H1 (cell line): ENCODE data around the gene KIF25. TPM values are rescaled to one million over a fixed set of nuclear protein-coding genes. Genes with fewer than 3 reads are reported as not detected.
A peak's percentile ranks its signal among the peaks of the same experiment; 100 is the strongest.

Experiments
- CTCF ChIA-PET: fragments of 300-600 bp; sonication (Branson Sonifier 250); formaldehyde crosslinking; loops from one replicate; lab custom pipeline; 2021; ENCODE audit not compliant: partially characterized antibody; lab: Charles Lee
- POLR2A ChIA-PET: fragments of 300-600 bp; sonication (Branson Sonifier 250); formaldehyde crosslinking; loops from one replicate; lab custom pipeline; 2021; ENCODE audit warnings: inconsistent platforms; ENCODE audit not compliant: partially characterized antibody; lab: Charles Lee
- DNase-seq, 2 experiments: peaks; one replicate each; pipeline versions ENCODE4 v3.0.0 to v3.0.0-alpha.2; 2010 to 2022; ENCODE audit warnings: low spot score in 2 of 2, low read depth in 1 of 2, mixed read lengths in 1 of 2
- FAIRE-seq: peaks from 2 replicates; lab custom pipeline; 2011; peaks lifted over from hg19 to GRCh38; lab: Jason Lieb, UNC
- H2AFZ ChIP-seq: 2 replicates; pipeline ENCODE4 v1.8.1; 2012; ENCODE audit warnings: low read length, inconsistent platforms
- H2AK5ac ChIP-seq: 2 replicates; pipeline ENCODE4 v1.6.1; 2013; ENCODE audit warnings: low read depth, low read length
- H2BK120ac ChIP-seq: replicated peaks from 2 replicates; pipeline ENCODE3; 2013; ENCODE audit warnings: low read depth, low read length, inconsistent platforms
- H2BK12ac ChIP-seq: 2 replicates; pipeline ENCODE4 v1.6.1; 2013; ENCODE audit warnings: low read depth, low read length
- H2BK15ac ChIP-seq: 2 replicates; pipeline ENCODE4 v1.6.1; 2013; ENCODE audit warnings: low read length
- H2BK20ac ChIP-seq: 2 replicates; pipeline ENCODE4 v1.6.1; 2013; ENCODE audit warnings: low read length
- H2BK5ac ChIP-seq: 2 replicates; pipeline ENCODE4 v1.6.1; 2013; ENCODE audit warnings: low read depth, low read length
- H3K14ac ChIP-seq: 2 replicates; pipeline ENCODE4 v1.6.1; 2013; ENCODE audit warnings: inconsistent platforms; ENCODE audit not compliant: insufficient read length
- H3K18ac ChIP-seq: 2 replicates; pipeline ENCODE4 v1.6.1; 2013; ENCODE audit warnings: low read length; ENCODE audit errors: extremely low read depth
- H3K23ac ChIP-seq: 2 replicates; pipeline ENCODE4 v1.6.1; 2013; ENCODE audit warnings: inconsistent platforms; ENCODE audit not compliant: insufficient read length
- H3K23me2 ChIP-seq: 2 replicates; pipeline ENCODE4 v1.6.1; 2013; ENCODE audit warnings: low read depth, low read length
- H3K27ac ChIP-seq: 2 replicates; pipeline ENCODE4 v1.6.1; 2011; ENCODE audit warnings: low read depth, low read length, inconsistent platforms
- H3K27me3 ChIP-seq, 4 experiments: replicated peaks in 1 of 4; 1 replicate in 1 of 4; 2 replicates in 3 of 4; pipeline versions ENCODE4 v1.6.1 to v1.8.1; 2011 to 2013; ENCODE audit warnings: low read length in 3 of 4, mild to moderate bottlenecking in 3 of 4, inconsistent platforms in 2 of 4, mixed read lengths in 2 of 4, moderate library complexity in 1 of 4; ENCODE audit not compliant: control insufficient read depth in 3 of 4, insufficient read depth in 3 of 4; ENCODE audit errors: extremely low read depth in 1 of 4
- H3K36me3 ChIP-seq, 4 experiments: 2 replicates each; pipeline versions ENCODE4 v1.6.1 to v1.8.1; 2011 to 2013; ENCODE audit warnings: mild to moderate bottlenecking in 4 of 4, low read length in 3 of 4, moderate library complexity in 2 of 4, control low read depth in 1 of 4, inconsistent platforms in 1 of 4; ENCODE audit not compliant: insufficient read depth in 4 of 4, control insufficient read depth in 2 of 4
- H3K4ac ChIP-seq: replicated peaks from 2 replicates; pipeline ENCODE3; 2013; ENCODE audit warnings: low read length, low read depth, mixed read lengths, inconsistent platforms; ENCODE audit not compliant: insufficient read length
- H3K4me1 ChIP-seq, 4 experiments: replicated peaks in 1 of 4; 1 replicate in 1 of 4; 2 replicates in 3 of 4; pipeline versions ENCODE4 v1.6.1 to v1.8.1; 2011 to 2013; ENCODE audit warnings: low read length in 3 of 4, inconsistent platforms in 2 of 4, mixed read lengths in 1 of 4; ENCODE audit not compliant: insufficient read depth in 4 of 4, control insufficient read depth in 3 of 4
- H3K4me2 ChIP-seq, 2 experiments: 2 replicates each; pipeline versions ENCODE4 v1.6.1 to v1.8.1; 2011 to 2013; ENCODE audit warnings: low read depth in 2 of 2, low read length in 2 of 2, control low read depth in 1 of 2, inconsistent platforms in 1 of 2, mild to moderate bottlenecking in 1 of 2; ENCODE audit not compliant: insufficient read depth in 1 of 2
- H3K4me3 ChIP-seq, 4 experiments: fragments of 200-600, 300-600 bp in 1 of 4; sonication (generic), shearing (Covaris generic), sonication (Bioruptor Twin) in 1 of 4; 2 replicates each; pipeline versions ENCODE4 v1.5.1 to v1.8.1; 2011 to 2016; ENCODE audit warnings: low read length in 4 of 4, low read depth in 3 of 4, control low read depth in 2 of 4, inconsistent platforms in 2 of 4, mild to moderate bottlenecking in 2 of 4, mixed read lengths in 1 of 4, moderate library complexity in 1 of 4; ENCODE audit not compliant: insufficient read depth in 2 of 4; ENCODE audit errors: extremely low read depth in 1 of 4
- H3K56ac ChIP-seq: replicated peaks from 2 replicates; pipeline ENCODE3; 2013; ENCODE audit warnings: low read depth, mild to moderate bottlenecking, mixed read lengths, low read length, inconsistent platforms; ENCODE audit not compliant: insufficient read length
- H3K79me1 ChIP-seq: 2 replicates; pipeline ENCODE4 v1.6.1; 2013; ENCODE audit warnings: low read depth, low read length, control low read depth
- H3K79me2 ChIP-seq, 2 experiments: 2 replicates each; pipeline versions ENCODE4 v1.6.1 to v1.8.1; 2012 to 2013; ENCODE audit warnings: low read length in 2 of 2, mild to moderate bottlenecking in 2 of 2, inconsistent platforms in 1 of 2; ENCODE audit not compliant: insufficient read depth in 2 of 2, control insufficient read depth in 1 of 2
- H3K9ac ChIP-seq, 4 experiments: replicated peaks in 1 of 4; 1 replicate in 1 of 4; 2 replicates in 3 of 4; pipeline versions ENCODE4 v1.6.1 to v1.8.1; 2011 to 2013; ENCODE audit warnings: low read depth in 3 of 4, low read length in 3 of 4, control low read depth in 2 of 4, mild to moderate bottlenecking in 2 of 4, moderate library complexity in 2 of 4, inconsistent platforms in 1 of 4; ENCODE audit errors: extremely low read depth in 1 of 4
- H3K9me3 ChIP-seq, 2 experiments: 2 replicates each; pipeline versions ENCODE4 v1.6.1 to v1.8.1; 2012 to 2013; ENCODE audit warnings: mild to moderate bottlenecking in 2 of 2, moderate library complexity in 2 of 2, control low read depth in 1 of 2, inconsistent platforms in 1 of 2, low read depth in 1 of 2, low read length in 1 of 2, mixed read lengths in 1 of 2; ENCODE audit not compliant: insufficient read depth in 2 of 2
- H4K20me1 ChIP-seq, 2 experiments: replicated peaks in 1 of 2; 2 replicates each; pipeline versions ENCODE3 to v1.8.1; 2011 to 2013; ENCODE audit warnings: inconsistent platforms in 2 of 2, low read length in 2 of 2, mild to moderate bottlenecking in 1 of 2; ENCODE audit not compliant: insufficient read depth in 2 of 2, control insufficient read depth in 1 of 2
- H4K5ac ChIP-seq: 2 replicates; pipeline ENCODE4 v1.6.1; 2013; ENCODE audit warnings: low read length, low read depth, mixed read lengths, inconsistent platforms; ENCODE audit not compliant: insufficient read length
- H4K8ac ChIP-seq: 2 replicates; pipeline ENCODE4 v1.8.0; 2013; ENCODE audit warnings: mild to moderate bottlenecking, moderate library complexity, low read length, inconsistent platforms; ENCODE audit not compliant: insufficient read depth; ENCODE audit errors: extremely low read depth
- H4K91ac ChIP-seq: replicated peaks from 2 replicates; pipeline ENCODE3; 2013; ENCODE audit warnings: low read length, mixed read lengths, inconsistent platforms; ENCODE audit not compliant: insufficient read length
- GABPA ChIP-seq: IDR thresholded peaks from 2 replicates; pipeline ENCODE4 v1.6.1; 2011; ENCODE audit warnings: mild to moderate bottlenecking, low read length, moderate library complexity, borderline replicate concordance; ENCODE audit not compliant: insufficient read depth
- JUN ChIP-seq: IDR thresholded peaks from 2 replicates; pipeline ENCODE4 v1.6.1; 2011; ENCODE audit warnings: low read depth, mild to moderate bottlenecking, improper control_type of control experiment, low read length
- NANOG ChIP-seq: IDR thresholded peaks from 2 replicates; pipeline ENCODE4 v1.6.1; 2011; ENCODE audit warnings: low read length, low read depth, mild to moderate bottlenecking, inconsistent platforms; ENCODE audit not compliant: insufficient read depth, poor library complexity, severe bottlenecking
- RXRA ChIP-seq: IDR thresholded peaks from 2 replicates; pipeline ENCODE4 v1.6.1; 2011; ENCODE audit warnings: low read depth, mild to moderate bottlenecking, low read length, moderate library complexity; ENCODE audit not compliant: insufficient read depth
- SAP30 ChIP-seq: fragments of 300-600 bp; sonication (generic); IDR thresholded peaks from 2 replicates; pipeline ENCODE4 v1.7.1; 2012; ENCODE audit warnings: low read length, moderate library complexity, mild to moderate bottlenecking, inconsistent platforms; ENCODE audit not compliant: insufficient read depth, insufficient replicate concordance
- SIN3A ChIP-seq, 2 experiments: IDR thresholded peaks in 1 of 2; conservative IDR thresholded peaks in 1 of 2; 2 replicates each; pipeline ENCODE4 v1.6.1; 2011 to 2012; ENCODE audit warnings: low read length in 2 of 2, improper control_type of control experiment in 1 of 2, low read depth in 1 of 2, mild to moderate bottlenecking in 1 of 2
- SIX5 ChIP-seq: IDR thresholded peaks from 2 replicates; pipeline ENCODE4 v1.6.1; 2011; ENCODE audit warnings: mild to moderate bottlenecking, low read depth, low read length
- SP1 ChIP-seq: IDR thresholded peaks from 2 replicates; pipeline ENCODE4 v1.6.1; 2011; ENCODE audit warnings: low read depth, low read length
- TCF12 ChIP-seq: IDR thresholded peaks from 2 replicates; pipeline ENCODE4 v1.6.1; 2011; ENCODE audit warnings: low read depth, mild to moderate bottlenecking, low read length
- WGBS, 2 experiments: shearing (Covaris generic) in 1 of 2; methylation state at CpG; one replicate each; pipeline versions ENCODE4 v1.1.6 to v1.1.7; 2013 to 2015; ENCODE audit warnings: low lambda C conversion rate in 2 of 2, mixed read lengths in 2 of 2, inconsistent platforms in 1 of 2, low coverage in 1 of 2, missing lambda C conversion rate in 1 of 2; ENCODE audit not compliant: insufficient replicate concordance in 2 of 2, insufficient coverage in 1 of 2, insufficient read length in 1 of 2; ENCODE audit errors: extremely low coverage in 1 of 2, missing lambda C conversion rate in 1 of 2; 5-methylcytosine and 5-hydroxymethylcytosine counted together
- polyA plus RNA-seq, 7 experiments: library from polyadenylated mRNA; depleted of rRNA in 3 of 7; stranded (reverse) in 5 of 7; unstranded in 2 of 7; fragments of >200 nt in 5 of 7; fragments of 200-250 nt in 2 of 7; gene quantifications; 1 replicate in 5 of 7; 2 replicates in 1 of 7; 4 replicates in 1 of 7; pipeline versions ENCODE4 v1.2.1 to v1.2.3, GENCODE V29; 2011 to 2013; ENCODE audit warnings: missing spikeins in 2 of 7, mixed read lengths in 2 of 7
- total RNA-seq: library from RNA; stranded (reverse); fragmentation: NEBNext Ultra II Directional; extraction: Animal tissue kit (Norgen Biotek cat#: 25700); gene quantifications from 2 replicates; pipeline ENCODE4 v1.2.1, GENCODE V29; 2021
- TF ChIP-seq, protein P1 (sequence below): IDR thresholded peaks from 2 replicates; pipeline ENCODE4 v1.6.1; 2011; ENCODE audit warnings: low read depth, mild to moderate bottlenecking, low read length; ENCODE audit not compliant: insufficient read depth
- TF ChIP-seq, protein P2 (sequence below): IDR thresholded peaks from 2 replicates; pipeline ENCODE4 v1.6.1; 2012; ENCODE audit warnings: inconsistent platforms
- TF ChIP-seq, protein P3 (sequence below): IDR thresholded peaks from 2 replicates; pipeline ENCODE4 v1.6.1; 2012; ENCODE audit warnings: inconsistent platforms

Gene KIF25
- total and polyA plus RNA-seq, 2 of the 8 experiments (the other 6 are each of a cell fraction or from before 2014, with no cell fraction given) = 1.5 to 2.0 TPM

DNA sequence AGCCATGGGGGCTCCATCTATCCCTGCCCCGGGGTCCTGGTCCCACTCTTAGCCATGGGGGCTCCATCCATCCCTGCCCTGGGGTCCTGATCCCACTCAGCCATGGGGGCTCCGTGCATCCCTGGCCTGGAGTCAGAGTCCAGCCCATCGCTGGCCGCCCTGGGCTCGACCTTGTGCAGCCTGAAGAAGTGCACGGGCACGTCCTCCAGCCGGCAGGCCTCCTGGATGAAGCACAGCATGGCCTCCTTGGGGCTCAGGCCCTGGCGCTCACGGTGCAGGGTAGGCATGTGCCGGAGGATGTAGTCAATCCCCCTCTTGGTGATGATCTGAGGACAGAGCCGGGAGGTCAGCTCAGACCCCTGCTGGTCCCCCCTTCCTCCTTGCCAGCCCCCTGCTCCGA, 66.0 kb downstream of the KIF25 start:
- Histone ChIP-seq H3K4me3 (no peak overlapping the region), H3K27ac (no peak overlapping the region), H2AFZ (no peak overlapping the region), H3K4me2 (no peak overlapping the region), H2BK5ac (no peak overlapping the region), H3K79me2 (no peaks in the 10 kb centered on the region), H3K79me1 (no peaks in the 10 kb centered on the region), H2BK120ac (no peak overlapping the region), H3K27me3 (no peaks in the 10 kb centered on the region), H3K14ac (no peak overlapping the region), H2BK20ac (no peak overlapping the region), H3K56ac (no peak overlapping the region), H3K4me1 (no peaks in the 10 kb centered on the region), H2BK15ac (no peak overlapping the region), H4K20me1 (no peaks in the 10 kb centered on the region), H4K5ac (no peak overlapping the region), H2AK5ac (no peak overlapping the region), H3K9me3 (no peaks in the 10 kb centered on the region), H3K18ac (no peak overlapping the region), H3K4ac (peak overlapping the region; percentile 48), H2BK12ac (no peak overlapping the region), H4K8ac (no peak overlapping the region), H3K23ac (no peak overlapping the region), H3K36me3 (no peaks in the 10 kb centered on the region), H3K23me2 (no peaks in the 10 kb centered on the region), H3K9ac (no peak overlapping the region), H4K91ac (no peak overlapping the region)
- DNase-seq = no peak
- ChIA-PET POLR2A (no interaction called here), CTCF (interaction anchor here (5.3 to 6.1 kb wide), 2 partner anchors 54 to 69 kb away, joined by 32 to 73 read pairs; no protein-coding TSS in a partner anchor)
- FAIRE-seq = no peak
- 92% methylated on average over 12 of the region's 13 CpGs; no CpG with 5 or more reads in 1 of the 2 experiments for WGBS, 2 experiments
- TF ChIP-seq SP1 (no peak), RXRA (no peak), SIN3A (conservative IDR thresholded peaks at IDR 0.05 in 1 of 2, IDR thresholded peaks at IDR 0.05 in 1 of 2; ENCODE audit: low read depth in 1 of 2, low read length in 2 of 2) (no peak), NANOG (no peak), TCF12 (no peak), JUN (no peak), SAP30 (no peak), GABPA (no peak), SIX5 (no peak)
- TF ChIP-seq, protein P1, sequence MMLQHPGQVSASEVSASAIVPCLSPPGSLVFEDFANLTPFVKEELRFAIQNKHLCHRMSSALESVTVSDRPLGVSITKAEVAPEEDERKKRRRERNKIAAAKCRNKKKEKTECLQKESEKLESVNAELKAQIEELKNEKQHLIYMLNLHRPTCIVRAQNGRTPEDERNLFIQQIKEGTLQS = no peak
- TF ChIP-seq, protein P2, sequence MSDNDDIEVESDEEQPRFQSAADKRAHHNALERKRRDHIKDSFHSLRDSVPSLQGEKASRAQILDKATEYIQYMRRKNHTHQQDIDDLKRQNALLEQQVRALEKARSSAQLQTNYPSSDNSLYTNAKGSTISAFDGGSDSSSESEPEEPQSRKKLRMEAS = no peak
- TF ChIP-seq, protein P3, sequence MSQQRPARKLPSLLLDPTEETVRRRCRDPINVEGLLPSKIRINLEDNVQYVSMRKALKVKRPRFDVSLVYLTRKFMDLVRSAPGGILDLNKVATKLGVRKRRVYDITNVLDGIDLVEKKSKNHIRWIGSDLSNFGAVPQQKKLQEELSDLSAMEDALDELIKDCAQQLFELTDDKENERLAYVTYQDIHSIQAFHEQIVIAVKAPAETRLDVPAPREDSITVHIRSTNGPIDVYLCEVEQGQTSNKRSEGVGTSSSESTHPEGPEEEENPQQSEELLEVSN = no peak
